Astrocyte (in vitro differentiated cells and primary cell): Measurements from ENCODE around the gene F10. TPM values are rescaled to one million over a fixed set of nuclear protein-coding genes. Genes with fewer than 3 reads are reported as not detected.
A peak's percentile ranks its signal among the peaks of the same experiment; 100 is the strongest.

Source experiments
- DNase-seq: peaks from one replicate; pipeline ENCODE4 v3.0.0-alpha.2; 2010; ENCODE audit warnings: low read depth
- FAIRE-seq: peaks from 2 replicates; lab custom pipeline; 2011; peaks lifted over from hg19 to GRCh38; lab: Jason Lieb, UNC
- H2AFZ ChIP-seq: 2 replicates; pipeline ENCODE4 v1.6.0; 2012; ENCODE audit warnings: low read depth, low read length, inconsistent platforms
- H3K27ac ChIP-seq: 2 replicates; pipeline ENCODE4 v1.5.1; 2011; ENCODE audit warnings: low read depth, low read length, inconsistent platforms
- H3K27me3 ChIP-seq: 2 replicates; pipeline ENCODE4 v1.6.0; 2011; ENCODE audit warnings: low read length, inconsistent platforms; ENCODE audit not compliant: insufficient read depth
- H3K36me3 ChIP-seq: 2 replicates; pipeline ENCODE4 v1.5.1; 2011; ENCODE audit warnings: low read length, inconsistent platforms; ENCODE audit not compliant: insufficient read depth
- H3K4me1 ChIP-seq: 2 replicates; pipeline ENCODE4 v1.5.1; 2011; ENCODE audit warnings: low read length, inconsistent platforms; ENCODE audit not compliant: insufficient read depth
- H3K4me2 ChIP-seq: 2 replicates; pipeline ENCODE4 v1.6.0; 2012; ENCODE audit warnings: low read length, inconsistent platforms
- H3K4me3 ChIP-seq: 2 replicates; pipeline ENCODE4 v1.5.1; 2011; ENCODE audit warnings: low read depth, mild to moderate bottlenecking, low read length, inconsistent platforms; ENCODE audit not compliant: insufficient read depth
- H3K79me2 ChIP-seq: 2 replicates; pipeline ENCODE4 v1.6.0; 2012; ENCODE audit warnings: mild to moderate bottlenecking, low read length, inconsistent platforms; ENCODE audit not compliant: insufficient read depth
- H3K9ac ChIP-seq: 2 replicates; pipeline ENCODE4 v1.6.0; 2012; ENCODE audit warnings: mild to moderate bottlenecking, low read length, inconsistent platforms
- H3K9me3 ChIP-seq: 2 replicates; pipeline ENCODE4 v1.5.1; 2012; ENCODE audit warnings: low read depth, mild to moderate bottlenecking, low read length, inconsistent platforms; ENCODE audit not compliant: insufficient read depth
- H4K20me1 ChIP-seq: 2 replicates; pipeline ENCODE4 v1.6.0; 2012; ENCODE audit warnings: low read length, inconsistent platforms; ENCODE audit not compliant: insufficient read depth
- H3K27ac Mint-ChIP-seq: one replicate; pipeline ENCODE4 v1.8.0; 2021; ENCODE audit warnings: mild to moderate bottlenecking, mixed read lengths; ENCODE audit not compliant: unreplicated experiment
- H3K27me3 Mint-ChIP-seq: one replicate; pipeline ENCODE4 v1.8.0; 2021; ENCODE audit warnings: low read depth, mixed read lengths; ENCODE audit not compliant: unreplicated experiment
- H3K36me3 Mint-ChIP-seq: one replicate; pipeline ENCODE4 v1.8.0; 2021; ENCODE audit warnings: low read depth, mixed read lengths; ENCODE audit not compliant: unreplicated experiment
- H3K4me1 Mint-ChIP-seq: one replicate; pipeline ENCODE4 v1.8.0; 2021; ENCODE audit warnings: low read depth, mixed read lengths; ENCODE audit not compliant: unreplicated experiment
- H3K4me3 Mint-ChIP-seq: one replicate; pipeline ENCODE4 v1.8.0; 2021; ENCODE audit warnings: mild to moderate bottlenecking, moderate library complexity, mixed read lengths; ENCODE audit not compliant: unreplicated experiment
- H3K9me3 Mint-ChIP-seq: one replicate; pipeline ENCODE4 v1.8.0; 2021; ENCODE audit warnings: mild to moderate bottlenecking, mixed read lengths; ENCODE audit not compliant: unreplicated experiment
- EZH2 ChIP-seq: IDR thresholded peaks from 2 replicates; pipeline ENCODE4 v1.6.1; 2012; ENCODE audit warnings: mild to moderate bottlenecking, low read length, inconsistent platforms; ENCODE audit not compliant: insufficient read depth
- total RNA-seq: library from RNA; stranded (reverse); gene quantifications from 2 replicates; pipeline ENCODE4 v1.2.1, GENCODE V29; 2021
- TF ChIP-seq, protein P1 (sequence below): IDR thresholded peaks from 2 replicates; pipeline ENCODE4 v1.5.1; 2011; ENCODE audit warnings: low read depth, mild to moderate bottlenecking, inconsistent platforms, low read length, moderate library complexity; ENCODE audit not compliant: insufficient read depth

The F10 gene
- total RNA-seq, 1 donor from 2014 or later: 0.45 TPM

DNA sequence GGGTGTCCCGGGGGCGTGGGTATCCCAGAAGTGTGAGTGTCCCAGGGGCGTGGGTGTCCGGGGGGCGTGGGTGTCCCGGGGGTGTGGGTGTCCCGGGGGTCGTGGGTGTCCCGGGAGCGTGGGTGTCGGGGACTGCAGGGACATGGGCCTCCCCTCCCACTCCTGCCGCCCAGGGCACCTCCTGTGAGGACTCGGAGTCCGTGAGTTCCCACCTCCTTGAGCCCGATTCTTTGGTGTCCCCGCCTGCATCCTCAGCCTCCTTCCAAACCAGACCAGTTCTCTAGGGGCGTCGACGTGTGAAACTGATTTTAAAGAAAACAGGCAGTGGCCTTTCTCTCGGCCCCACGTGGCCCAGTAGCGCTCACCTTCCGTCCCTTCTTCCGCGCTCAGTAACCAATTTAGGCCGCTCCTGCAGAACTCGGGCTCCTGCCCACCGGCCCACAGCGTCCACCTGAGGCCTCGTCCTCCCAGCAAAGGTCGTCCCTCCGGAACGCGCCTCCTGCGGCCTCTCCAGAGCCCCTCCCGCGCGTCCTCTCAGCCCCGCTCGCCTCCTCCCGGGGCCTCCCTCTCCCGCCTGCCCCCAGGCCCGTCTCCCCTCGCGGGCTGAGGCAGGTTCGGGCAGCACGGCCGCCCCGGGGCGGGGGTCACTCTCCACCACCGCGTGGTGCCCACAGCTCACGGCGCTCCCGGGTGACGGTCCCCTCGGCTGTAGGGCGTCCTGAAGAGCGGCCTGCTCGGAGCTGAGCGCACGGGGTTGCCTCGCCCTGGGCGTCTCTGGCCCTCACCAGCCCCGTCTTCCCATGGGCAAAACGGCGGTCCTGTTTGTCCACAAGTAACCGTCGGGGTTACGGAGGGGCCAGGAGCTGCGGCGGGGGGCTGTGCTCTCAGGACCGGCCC is 13.2 kb upstream of the F10 start:
- H3K36me3 Mint-ChIP-seq: no peaks in the 10 kb centered on the region
- no peak for DNase-seq
- no peaks in the 10 kb centered on the region for H3K4me1 Mint-ChIP-seq
- no peaks in the 10 kb centered on the region for H3K79me2 ChIP-seq
- no peaks in the 10 kb centered on the region for H3K9me3 ChIP-seq
- H3K4me3 Mint-ChIP-seq: no peak overlapping the region
- H3K27me3 ChIP-seq: peaks cover 20% of the 10 kb centered on the region
- no peak overlapping the region for H3K27ac ChIP-seq
- H2AFZ ChIP-seq: no peak overlapping the region
- no peak overlapping the region for H3K4me3 ChIP-seq
- H3K27ac Mint-ChIP-seq: no peak overlapping the region
- peaks cover 3% of the 10 kb centered on the region for H3K4me1 ChIP-seq
- no peak overlapping the region for H3K9ac ChIP-seq
- no peak for FAIRE-seq
- no peaks in the 10 kb centered on the region for H4K20me1 ChIP-seq
- no peaks in the 10 kb centered on the region for H3K36me3 ChIP-seq
- H3K4me2 ChIP-seq: no peak overlapping the region
- peaks cover 3% of the 10 kb centered on the region for H3K9me3 Mint-ChIP-seq
- TF ChIP-seq, protein P1, sequence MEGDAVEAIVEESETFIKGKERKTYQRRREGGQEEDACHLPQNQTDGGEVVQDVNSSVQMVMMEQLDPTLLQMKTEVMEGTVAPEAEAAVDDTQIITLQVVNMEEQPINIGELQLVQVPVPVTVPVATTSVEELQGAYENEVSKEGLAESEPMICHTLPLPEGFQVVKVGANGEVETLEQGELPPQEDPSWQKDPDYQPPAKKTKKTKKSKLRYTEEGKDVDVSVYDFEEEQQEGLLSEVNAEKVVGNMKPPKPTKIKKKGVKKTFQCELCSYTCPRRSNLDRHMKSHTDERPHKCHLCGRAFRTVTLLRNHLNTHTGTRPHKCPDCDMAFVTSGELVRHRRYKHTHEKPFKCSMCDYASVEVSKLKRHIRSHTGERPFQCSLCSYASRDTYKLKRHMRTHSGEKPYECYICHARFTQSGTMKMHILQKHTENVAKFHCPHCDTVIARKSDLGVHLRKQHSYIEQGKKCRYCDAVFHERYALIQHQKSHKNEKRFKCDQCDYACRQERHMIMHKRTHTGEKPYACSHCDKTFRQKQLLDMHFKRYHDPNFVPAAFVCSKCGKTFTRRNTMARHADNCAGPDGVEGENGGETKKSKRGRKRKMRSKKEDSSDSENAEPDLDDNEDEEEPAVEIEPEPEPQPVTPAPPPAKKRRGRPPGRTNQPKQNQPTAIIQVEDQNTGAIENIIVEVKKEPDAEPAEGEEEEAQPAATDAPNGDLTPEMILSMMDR: no peak
- peak; percentile 13 for TF ChIP-seq EZH2
- H3K27me3 Mint-ChIP-seq: peaks cover 4% of the 10 kb centered on the region

DNA sequence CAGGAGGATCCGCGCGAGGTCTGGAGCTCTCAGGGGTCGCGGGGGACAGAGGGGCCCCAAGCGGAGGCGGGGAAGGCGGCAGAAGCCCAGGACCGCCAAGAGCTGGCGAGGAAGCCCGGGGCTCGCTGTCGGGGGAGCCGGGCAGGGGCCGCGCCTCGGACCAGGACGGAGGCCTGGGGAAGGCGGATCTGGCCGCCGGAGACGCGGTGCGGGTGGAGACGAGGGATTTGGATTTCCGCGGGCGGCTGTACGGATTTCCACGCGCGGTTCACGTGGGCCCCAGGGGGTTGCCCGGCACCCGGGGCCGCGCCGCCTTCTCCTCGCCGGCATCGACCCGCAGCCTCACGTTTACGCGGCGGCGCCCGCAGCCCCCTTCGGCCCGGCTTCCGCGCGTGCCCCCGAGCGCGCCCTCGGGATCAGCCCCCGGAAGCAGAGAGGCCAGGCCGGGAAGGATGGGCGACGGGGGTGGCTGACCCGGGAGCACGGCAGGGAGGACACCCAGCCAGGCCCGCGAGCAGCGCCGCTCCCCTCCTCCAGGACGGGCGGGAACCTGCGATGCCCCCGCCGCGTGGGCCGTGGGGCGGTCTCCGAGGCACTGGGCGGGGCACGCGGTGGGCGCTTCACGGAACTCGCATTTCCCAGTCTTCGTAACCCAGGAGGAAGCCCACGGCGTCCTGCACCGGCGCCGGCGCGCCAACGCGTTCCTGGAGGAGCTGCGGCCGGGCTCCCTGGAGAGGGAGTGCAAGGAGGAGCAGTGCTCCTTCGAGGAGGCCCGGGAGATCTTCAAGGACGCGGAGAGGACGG is 12.3 kb upstream of the F10 start:
- Mint-ChIP-seq H3K4me1 (no peaks in the 10 kb centered on the region), H3K27me3 (peaks cover 11% of the 10 kb centered on the region), H3K9me3 (peaks cover 3% of the 10 kb centered on the region), H3K27ac (no peak overlapping the region), H3K36me3 (no peaks in the 10 kb centered on the region), H3K4me3 (no peak overlapping the region)
- Histone ChIP-seq H2AFZ (peak overlapping the region; percentile 47), H4K20me1 (no peaks in the 10 kb centered on the region), H3K4me1 (peaks cover 3% of the 10 kb centered on the region), H3K9ac (no peak overlapping the region), H3K4me2 (peak overlapping the region; percentile 67), H3K79me2 (no peaks in the 10 kb centered on the region), H3K9me3 (no peaks in the 10 kb centered on the region), H3K27ac (no peak overlapping the region), H3K27me3 (peaks cover 20% of the 10 kb centered on the region), H3K36me3 (no peaks in the 10 kb centered on the region), H3K4me3 (peak overlapping the region; percentile 5)
- TF ChIP-seq EZH2: peak; percentile 71
- TF ChIP-seq, protein P1: no peak
- DNase-seq (no peak), FAIRE-seq (no peak)
